Lower leg skin (tissue), 3 donors: Measurements from ENCODE around the gene RBM33.

ENCODE experiments used
- POLR2A ChIP-seq, 2 donors: fragments of 450-650 bp; IDR thresholded peaks; one replicate each; pipeline ENCODE4 v1.6.1; 2016 to 2017; ENCODE audit warnings: antibody characterized with exemption in 2 of 2, mild to moderate bottlenecking in 1 of 2, moderate library complexity in 1 of 2
- TF ChIP-seq, protein P1 (sequence below), 3 donors: fragments of 450-650 bp; IDR thresholded peaks; one replicate each; pipeline ENCODE4 v1.5.1; 2016; ENCODE audit warnings: antibody characterized with exemption in 3 of 3, mild to moderate bottlenecking in 3 of 3, moderate library complexity in 2 of 3

DNA sequence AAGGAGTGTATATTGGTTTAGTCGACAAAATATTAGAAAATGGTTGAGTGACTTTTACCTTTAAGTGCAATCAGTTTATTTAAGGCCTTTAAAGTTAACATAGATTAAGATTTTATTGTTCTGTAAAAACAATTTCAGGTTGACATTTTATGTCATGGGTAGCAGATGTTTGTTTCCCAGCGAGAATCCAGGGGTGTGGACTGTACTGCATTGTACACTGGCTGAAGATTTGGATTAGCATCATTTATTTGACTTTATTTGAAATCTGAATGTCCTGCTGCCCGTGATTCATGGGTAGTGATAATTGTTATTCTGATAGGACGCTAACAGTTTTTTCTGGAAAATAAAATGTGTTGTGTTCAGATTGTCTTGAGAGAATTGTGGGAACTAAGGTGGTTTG lies 39.3 kb downstream of the RBM33 start:
- TF ChIP-seq POLR2A (IDR thresholded peaks at IDR 0.05): no peak
- TF ChIP-seq, protein P1, sequence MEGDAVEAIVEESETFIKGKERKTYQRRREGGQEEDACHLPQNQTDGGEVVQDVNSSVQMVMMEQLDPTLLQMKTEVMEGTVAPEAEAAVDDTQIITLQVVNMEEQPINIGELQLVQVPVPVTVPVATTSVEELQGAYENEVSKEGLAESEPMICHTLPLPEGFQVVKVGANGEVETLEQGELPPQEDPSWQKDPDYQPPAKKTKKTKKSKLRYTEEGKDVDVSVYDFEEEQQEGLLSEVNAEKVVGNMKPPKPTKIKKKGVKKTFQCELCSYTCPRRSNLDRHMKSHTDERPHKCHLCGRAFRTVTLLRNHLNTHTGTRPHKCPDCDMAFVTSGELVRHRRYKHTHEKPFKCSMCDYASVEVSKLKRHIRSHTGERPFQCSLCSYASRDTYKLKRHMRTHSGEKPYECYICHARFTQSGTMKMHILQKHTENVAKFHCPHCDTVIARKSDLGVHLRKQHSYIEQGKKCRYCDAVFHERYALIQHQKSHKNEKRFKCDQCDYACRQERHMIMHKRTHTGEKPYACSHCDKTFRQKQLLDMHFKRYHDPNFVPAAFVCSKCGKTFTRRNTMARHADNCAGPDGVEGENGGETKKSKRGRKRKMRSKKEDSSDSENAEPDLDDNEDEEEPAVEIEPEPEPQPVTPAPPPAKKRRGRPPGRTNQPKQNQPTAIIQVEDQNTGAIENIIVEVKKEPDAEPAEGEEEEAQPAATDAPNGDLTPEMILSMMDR (IDR thresholded peaks at IDR 0.05): no peak
